ENCODE data around the gene DNMT3B. TPM values are rescaled to one million over a fixed set of nuclear protein-coding genes. Genes with fewer than 3 reads are reported as not detected.

The DNMT3B gene
- polyA plus RNA-seq, 1 donor: 3.7 TPM

DNA sequence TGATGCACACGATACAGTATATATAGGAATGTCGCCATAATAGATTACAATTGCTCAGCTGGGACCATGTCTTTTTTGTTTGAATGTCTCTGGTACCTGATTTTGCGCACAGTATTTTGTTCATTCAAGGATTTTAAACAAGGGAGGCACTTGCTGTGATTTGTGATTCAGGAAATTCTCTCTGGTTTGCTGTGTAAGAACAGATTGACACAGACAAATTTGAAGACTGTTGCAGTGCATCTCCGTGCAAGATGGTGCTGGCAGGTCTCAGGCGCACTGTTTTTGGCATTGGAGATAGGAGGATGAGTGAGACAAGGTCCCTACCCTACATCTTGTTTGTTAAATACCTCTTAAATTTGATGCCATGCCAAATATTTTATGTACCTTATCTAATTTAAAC is 60.0 kb downstream of the DNMT3B start:
- no peak for DNase-seq (ENCODE audit: low read depth)

DNA sequence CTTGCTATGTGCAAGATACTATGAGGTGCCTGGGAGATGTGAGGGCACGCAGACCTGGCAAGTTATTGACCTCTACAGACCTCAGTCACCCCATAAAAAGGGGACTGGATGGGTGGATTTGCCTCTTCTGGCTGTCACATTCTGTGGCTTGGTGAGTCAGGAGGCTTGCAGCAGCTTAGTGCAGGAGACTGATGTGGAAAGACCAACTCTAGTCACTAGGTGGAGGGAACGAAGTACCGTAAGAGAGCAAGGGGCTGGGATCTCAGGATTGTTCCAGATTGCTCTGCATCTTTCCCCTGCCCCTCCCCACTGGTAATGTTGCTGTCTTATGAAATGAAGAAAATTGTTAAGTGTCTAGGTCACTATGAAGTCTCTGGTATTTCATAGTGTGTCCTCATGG is 60.9 kb downstream of the DNMT3B start:
- no peak for DNase-seq (ENCODE audit: low read depth)

DNA sequence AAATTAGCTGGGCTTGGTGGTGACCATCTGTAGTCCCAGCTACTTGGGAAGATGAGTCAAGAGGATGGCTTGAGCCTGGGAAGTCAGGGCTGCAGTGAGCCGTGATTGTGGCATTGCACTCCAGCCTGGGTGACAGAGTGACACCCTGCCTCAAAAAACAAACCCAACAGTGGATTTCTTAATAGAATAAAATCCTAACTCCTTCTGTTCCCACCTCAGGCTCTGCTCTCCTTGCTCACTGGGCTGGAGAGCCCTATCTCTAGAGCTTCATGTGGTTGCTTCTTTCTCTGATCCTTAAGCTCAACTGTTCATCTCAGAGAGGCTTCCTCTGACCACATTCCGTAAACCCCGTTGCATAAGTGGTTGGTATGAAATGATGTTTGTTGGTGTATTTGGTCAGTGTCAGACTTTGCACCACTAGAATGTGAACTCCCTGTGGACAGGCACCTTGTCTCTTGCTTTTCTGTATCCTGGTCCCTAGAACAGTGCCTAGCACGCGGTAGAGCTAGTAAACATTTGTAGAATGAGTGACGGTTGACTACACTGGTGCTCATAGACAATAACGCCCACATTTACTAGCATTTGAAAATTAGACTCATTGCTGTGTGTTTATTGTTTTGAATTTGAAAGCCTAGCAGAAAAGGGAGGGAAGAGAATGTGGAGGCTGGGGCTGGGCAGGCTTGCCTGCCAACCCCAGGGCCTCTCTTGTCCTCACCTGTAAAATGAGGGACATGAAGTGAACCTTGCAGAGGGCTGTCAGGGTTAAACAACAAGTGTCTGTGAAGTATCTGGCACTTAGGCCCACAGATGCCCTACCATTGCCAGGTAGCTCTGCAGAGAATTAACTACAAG is 61.8 kb downstream of the DNMT3B start:
- no peak for DNase-seq (ENCODE audit: low read depth)

DNA sequence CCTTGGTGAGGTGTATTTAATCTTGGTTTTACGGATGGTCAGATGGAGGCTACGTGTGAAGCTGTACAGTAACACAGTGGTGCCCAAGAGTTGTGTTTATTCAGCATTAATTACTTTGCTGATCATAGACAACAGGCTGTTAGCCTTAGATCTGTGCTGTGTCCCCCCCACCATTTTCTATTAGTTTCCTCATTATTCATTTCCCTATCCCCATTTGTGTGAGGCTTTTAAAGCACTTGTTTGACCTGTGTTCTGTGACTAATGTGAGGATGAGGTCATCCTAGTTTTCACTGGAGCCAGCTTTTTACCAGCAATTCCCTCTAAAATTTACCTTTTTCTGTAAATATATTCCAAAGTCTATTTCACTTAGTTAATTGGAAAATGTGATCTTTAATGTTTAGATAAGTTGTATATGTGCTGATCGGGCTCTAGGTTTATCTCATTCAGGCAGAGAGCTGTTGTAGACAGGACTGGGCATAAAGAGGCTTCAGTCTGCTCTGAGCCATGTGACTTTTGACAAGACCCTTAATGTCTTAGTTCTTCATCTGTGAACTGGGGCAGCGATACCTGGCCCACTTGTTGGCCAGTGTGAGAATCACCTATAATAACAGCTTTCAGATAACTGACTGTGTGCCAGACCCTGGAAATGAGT is 66.0 kb downstream of the DNMT3B start:
- DNase-seq (ENCODE audit: low read depth): no peak

DNA sequence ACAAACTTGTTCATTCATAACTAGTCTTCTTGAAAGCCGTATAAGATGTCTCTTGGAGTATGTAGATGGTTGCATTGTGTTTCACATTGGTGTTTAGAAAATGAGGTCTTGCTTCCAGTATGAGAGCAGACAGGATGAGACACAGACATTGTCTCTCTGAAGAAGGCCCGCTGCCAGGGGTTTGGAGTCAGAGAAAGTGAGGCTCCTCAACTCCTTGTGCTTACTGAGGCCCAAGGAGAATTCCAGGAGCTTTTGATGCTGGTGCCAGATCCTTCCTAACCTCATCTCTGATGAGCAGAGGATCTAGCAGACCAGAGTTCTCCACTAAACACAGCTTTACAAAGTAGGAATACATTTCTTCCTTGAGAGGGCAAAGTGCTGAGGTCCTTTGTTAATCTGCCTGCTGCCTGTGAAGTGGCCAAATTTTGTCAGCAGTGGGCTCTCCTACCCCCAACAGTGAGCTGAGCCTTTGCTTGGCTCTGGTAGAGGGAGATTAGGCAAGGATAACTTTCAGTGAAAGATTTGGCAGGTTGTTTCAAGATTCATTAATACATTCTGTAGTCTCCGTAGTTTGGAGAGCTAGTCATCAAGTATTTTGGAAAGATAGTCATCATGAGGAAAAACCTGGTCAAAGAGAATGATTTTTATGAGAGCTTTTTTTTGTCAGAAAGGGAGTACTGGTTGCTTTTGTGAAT is 67.3 kb downstream of the DNMT3B start:
- no peak for DNase-seq (ENCODE audit: low read depth)

DNA sequence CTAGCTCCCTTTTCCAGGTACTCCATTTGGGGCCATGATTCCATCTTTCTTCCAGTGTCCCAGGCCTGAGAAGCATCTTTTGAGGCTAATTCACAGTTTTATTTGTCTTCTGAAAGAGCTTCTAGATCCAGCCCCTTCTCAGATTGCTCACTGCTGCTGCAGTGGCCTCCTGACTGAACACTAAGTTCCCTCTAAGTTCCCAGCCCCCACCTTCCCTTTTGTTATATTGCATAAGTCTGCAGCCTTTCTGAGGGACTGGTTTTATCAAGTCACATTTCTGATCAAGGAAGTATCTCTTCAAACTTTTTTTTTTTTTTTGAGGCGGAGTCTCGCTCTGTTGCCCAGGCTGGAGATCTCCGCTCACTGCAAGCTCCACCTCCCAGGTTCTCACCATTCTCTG is 68.3 kb downstream of the DNMT3B start:
- DNase-seq (ENCODE audit: low read depth): no peak

DNA sequence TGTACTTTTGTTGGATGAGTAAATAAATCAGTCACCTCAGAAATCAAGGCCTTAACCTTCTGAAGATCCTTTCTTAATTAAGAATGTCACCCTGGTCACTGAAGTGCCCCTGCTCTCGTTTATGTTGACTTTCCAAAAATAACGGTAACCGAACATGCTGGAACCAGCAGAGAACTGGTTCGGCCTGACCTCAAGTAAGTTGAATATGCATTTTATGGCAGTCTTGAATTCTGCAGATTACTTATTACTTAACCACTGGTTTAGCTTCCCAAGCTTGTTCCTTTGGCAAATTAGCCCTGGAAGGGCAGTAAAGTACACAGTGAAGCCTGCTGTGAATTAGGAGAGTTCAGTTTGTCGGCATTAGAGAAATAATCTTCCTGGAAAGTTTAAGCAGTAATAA is 69.8 kb downstream of the DNMT3B start:
- DNase-seq (ENCODE audit: low read depth): no peak

DNA sequence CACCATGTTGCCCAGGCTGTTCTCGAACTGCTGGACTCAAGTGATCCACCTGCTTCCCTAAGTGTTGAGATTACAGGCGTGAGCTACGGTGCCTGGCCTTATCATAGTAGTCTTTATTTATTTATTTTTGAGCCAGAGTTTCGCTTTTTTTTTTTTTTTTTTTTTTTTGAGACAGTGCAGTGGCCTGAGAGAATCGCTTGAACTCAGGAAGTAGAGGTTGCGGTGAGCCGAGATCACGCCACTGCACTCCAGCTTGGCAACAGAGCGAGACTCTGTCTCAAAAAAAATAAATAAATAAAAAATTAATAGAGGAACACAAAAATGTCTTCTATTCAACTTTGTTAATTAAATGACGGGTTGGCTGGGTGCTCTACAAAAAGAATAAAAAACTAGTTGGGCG is 70.5 kb downstream of the DNMT3B start:
- DNase-seq (ENCODE audit: low read depth): no peak

DNA sequence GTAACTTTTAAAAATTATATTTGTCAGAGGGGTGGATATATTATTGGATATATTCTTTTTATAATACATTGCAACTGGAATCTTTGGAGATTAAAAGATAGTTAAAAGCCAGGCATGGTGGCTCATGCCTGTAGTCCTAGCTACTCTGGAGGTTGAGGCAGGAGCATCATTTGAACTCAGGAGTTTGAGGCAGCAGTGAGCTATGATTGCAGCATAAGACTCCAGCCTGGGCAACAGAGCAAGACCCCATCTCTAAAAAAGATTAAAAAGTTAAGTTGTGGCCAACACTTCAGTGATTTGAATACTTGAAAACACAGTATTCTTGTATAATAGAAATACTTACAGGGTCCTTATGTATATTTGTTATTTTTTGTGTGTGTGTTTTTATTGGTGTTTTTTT is 72.8 kb downstream of the DNMT3B start:
- no peak for DNase-seq (ENCODE audit: low read depth)

DNA sequence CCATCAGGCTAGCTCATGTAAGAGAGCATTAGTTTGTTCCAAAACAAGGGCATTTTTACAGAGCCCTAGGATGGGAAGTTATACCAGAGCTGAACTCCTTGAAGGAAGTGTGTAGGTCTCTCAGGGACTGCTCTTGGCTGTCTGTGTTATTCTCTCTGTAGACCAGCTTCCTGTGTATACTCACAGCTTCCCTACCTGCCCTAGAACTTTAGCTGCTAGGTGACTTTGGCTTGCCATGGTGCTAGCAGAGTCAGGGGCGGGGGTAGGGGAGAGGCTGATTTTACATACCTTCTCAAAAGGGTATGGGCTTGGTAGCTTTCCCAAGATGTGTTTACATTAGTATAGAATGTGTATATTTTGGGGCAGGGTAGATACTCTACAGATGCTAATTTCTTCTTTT is 75.0 kb downstream of the DNMT3B start:
- DNase-seq (ENCODE audit: low read depth): no peak

DNA sequence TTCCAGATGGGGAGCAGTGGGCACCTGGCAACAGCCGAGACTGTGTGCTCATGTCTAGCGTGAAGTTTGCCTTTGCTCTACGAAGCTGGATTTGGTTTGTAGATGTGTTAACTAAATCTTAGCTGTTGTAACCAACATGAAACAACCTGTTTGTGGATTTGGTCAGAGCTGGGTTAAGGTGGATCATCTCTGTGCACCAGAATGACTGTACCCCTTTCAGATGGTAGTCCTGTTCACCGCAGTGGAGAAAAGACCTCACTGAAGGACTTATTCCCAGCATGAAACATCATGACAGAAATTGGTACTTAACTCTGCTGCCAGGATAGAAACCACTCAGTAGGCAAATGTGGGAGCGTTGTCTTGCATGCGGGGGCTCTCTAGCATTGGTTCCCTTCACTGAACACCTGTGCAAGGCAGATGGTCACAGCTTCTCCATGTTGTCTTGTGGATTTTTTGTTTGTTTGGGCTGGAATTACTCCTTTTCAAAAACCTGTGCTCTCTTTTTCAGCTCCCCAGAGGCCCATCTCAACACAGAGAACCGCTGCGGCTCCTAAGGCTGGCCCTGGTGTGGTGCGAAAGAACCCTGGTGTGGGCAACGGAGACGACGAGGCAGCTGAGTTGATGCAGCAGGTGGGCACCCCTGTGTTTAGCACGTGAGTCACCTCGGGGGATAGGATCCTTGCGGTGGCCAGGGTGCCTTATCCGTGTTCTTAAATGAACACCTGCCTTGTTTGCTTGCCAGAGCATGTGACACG is 77.2 kb downstream of the DNMT3B start:
- DNase-seq (ENCODE audit: low read depth): no peak

DNA sequence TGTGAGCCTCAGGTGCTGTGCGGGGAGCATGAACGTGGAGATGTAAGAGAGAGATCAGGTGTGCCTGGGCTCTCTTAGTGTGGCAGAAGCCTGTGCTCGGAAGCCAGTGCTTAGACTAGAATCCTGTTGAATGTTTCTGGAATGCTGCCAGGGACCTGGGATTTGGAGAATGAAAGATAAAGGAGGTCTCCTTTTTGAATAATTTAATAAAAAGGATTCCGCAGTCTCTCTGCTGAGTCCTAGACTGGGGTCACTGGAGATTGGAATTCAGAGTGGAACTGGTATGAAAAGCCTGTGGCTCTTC is 77.7 kb downstream of the DNMT3B start:
- no peak for DNase-seq (ENCODE audit: low read depth)

DNA sequence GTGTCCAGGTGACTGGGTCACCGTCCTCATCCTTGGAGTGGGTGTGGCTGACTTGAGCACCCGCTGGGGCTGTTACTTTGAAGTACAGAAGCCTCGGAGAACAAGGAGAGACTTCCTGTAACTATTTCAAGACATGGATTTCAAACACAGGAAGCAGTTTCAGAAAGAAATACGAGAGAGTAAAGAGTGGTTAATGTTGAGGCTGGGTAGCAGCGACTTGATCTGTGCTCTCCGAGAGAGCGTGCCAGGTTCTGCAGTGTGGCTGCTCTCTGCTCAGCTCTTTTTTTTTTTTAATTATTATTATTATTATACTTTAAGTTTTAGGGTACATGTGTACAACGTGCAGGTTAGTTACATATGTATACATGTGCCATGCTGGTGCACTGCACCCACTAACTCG is 79.0 kb downstream of the DNMT3B start:
- DNase-seq (ENCODE audit: low read depth): no peak

DNA sequence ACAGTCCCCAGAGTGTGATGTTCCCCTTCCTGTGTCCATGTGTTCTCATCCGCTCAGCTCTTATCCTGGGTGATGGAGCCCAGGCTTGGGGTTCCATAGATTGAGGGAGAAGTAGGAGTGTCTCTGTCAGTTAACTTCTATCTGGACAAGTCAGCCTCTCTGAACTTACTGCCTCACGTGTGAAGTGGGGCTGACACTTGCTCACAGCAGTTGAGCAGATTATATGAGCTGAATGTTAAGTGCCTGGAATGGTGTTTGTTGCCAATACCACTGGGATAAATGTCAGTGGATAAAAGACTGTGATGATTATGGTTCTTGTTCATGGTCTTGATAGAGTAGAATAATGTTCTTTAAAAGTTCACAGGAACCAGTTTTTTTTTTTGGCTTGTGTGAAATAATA is 79.4 kb downstream of the DNMT3B start:
- DNase-seq (ENCODE audit: low read depth): no peak

DNA sequence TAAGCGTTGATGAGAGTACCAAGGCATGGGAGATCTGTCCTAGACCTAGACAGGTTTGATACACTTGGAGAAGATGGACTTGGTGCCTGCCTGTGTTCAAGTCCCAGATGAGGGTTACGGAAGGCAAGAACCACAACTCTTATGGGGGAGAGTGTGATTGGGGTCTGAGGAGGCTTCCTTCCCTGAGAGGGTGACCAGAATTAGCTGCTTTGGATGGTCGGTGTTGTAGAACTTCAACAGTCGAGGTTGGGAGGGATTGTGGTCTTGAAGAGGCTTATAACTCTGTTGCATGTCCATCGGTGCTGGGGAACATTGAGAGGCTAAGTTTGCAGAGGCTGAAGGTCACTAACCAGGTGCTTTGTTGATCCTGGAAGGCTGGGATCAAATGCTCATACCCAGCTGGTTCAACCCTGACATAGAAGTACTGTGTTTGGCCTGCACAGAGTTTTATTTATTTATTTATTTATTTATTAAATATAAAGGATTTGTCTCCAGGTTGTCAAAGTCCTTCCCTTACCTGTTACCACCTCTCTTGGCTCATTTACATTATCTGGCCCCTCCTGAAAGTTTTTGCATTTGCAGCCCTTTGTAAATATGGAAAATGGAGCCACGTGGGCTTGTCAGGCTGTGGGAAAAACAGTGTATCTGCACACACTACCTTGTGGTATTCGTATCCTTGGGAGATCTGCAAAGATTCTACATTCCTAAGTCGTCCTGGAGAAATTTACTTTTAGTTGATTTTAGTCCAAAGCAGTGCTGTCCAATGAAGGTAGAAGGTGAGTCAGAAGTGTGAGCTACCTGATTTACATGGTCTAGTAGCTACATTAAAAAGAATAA is 80.7 kb downstream of the DNMT3B start:
- no peak for DNase-seq (ENCODE audit: low read depth)

DNA sequence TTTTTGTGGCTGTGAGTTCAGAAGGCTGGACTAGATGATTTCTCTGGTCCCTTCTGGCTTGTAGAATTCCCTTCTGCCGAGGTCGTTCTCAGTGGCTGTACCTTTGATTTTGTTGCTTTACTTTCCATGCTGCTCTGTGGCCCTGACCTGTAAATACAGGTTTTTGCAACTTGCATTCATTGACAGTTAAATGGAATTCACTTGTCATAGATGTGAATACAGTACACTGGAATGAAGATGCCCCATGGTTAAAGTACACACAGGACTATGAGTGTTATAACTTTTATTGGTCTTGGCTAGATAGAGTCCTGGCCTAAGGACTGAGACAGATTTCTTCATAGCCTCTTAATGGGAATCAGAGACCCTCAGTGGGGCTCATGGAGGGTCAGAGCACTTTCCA is 83.6 kb downstream of the DNMT3B start:
- DNase-seq (ENCODE audit: low read depth): no peak

DNA sequence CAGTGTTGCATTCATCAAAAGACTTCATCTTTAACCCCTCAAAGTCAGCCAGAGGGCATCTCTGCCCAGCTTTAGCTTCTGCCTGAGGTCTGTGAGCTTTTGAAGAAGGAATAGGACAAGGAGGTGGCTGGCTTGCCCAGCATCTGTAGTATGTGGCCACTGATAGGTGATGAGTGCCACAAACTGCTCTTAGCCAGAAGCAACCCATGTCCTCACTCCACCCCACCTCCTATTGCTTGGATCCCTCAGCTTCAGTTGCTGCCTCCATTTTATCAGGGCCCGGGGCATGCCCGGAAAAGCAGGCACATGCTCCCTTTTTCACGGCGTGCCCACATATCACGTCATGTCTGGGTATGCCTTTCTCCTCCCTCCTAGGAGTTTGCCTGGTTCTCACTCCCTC is 84.7 kb downstream of the DNMT3B start:
- DNase-seq (ENCODE audit: low read depth): no peak

DNA sequence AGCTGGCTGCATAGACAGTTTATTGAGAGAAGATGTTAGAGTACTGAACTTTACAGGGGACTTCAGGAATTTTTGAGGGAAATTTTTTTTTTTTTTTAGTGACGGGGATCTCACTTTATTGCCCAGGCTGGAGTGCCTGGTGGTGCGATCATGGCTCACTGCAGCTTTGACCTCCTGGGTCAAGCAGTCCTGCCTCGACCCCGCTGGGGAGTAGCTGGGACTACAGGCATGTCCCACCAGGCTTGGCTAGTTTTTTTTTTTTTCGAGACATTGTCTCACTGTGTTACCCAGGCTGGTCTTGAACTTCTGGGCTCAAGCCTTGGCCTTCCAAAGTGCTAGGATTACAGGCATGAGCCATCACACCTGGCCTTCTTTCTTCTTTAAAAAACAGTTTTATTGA is 85.8 kb downstream of the DNMT3B start:
- no peak for DNase-seq (ENCODE audit: low read depth)

DNA sequence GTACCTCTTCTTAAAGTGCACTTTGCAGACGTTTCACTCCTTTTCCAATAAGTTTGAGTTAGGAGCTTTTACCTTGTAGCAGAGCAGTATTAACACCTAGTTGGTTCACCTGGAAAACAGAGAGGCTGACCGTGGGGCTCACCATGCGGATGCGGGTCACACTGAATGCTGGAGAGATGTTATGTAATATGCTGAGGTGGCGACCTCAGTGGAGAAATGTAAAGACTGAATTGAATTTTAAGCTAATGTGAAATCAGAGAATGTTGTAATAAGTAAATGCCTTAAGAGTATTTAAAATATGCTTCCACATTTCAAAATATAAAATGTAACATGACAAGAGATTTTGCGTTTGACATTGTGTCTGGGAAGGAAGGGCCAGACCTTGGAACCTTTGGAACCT is 86.7 kb downstream of the DNMT3B start:
- no peak for DNase-seq (ENCODE audit: low read depth)

DNA sequence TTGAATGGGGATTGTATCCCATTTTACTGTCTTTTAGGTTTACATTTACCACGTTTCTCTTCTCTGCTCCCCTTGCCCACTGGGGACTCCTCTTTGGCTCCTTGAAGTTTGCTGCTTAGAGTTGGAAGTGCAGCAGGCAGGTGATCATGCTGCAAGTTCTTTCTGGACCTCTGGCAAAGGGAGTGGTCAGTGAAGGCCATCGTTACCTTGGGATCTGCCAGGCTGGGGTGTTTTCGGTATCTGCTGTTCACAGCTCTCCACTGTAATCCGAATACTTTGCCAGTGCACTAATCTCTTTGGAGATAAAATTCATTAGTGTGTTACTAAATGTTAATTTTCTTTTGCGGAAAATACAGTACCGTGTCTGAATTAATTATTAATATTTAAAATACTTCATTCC is 87.4 kb downstream of the DNMT3B start:
- no peak for DNase-seq (ENCODE audit: low read depth)

DNA sequence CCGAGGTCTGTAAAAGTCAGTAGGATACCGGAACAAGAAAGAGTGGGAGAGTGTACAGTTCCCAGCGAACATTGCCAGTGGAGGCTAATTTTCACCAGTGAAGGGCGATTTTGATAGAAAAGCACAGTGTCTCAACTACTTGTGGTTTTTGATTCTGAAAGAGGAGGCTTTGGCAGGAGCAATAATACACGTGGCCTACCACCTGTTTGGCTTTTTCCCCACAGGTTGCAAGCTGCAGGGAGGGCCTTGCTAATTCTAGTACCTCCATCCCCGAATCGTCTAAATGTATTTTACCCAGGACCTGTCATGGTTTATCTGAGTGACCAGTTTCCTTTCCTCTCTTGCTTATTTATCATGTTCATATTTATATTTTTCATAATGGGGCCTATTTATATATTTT is 93.2 kb downstream of the DNMT3B start:
- DNase-seq (ENCODE audit: low read depth): no peak

DNA sequence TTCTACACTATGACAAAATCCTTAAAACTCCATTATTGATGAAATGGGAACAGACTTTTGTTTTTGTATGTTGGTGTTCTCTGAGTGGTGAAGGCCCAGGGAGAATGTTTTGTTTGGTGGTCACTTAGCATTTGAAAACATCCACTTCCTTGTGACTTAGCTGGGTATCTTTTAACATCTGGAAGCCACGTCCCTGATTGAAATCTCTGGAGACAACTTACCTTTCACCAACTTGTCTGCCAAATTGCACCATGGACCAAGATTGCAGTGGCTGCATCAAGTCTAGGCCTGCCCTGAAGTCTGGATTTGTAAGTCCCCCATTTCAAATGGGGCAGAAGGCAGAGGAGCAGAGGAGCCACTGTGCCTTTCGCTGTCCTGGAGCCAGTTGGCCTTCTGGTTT is 96.0 kb downstream of the DNMT3B start:
- no peak for DNase-seq (ENCODE audit: low read depth)

Measured in forelimb muscle (tissue), 1 donor.